Measurements from ENCODE around the gene GPR87. TPM values are rescaled to one million over a fixed set of nuclear protein-coding genes. Genes with fewer than 3 reads are reported as not detected.

The GPR87 gene
- total RNA-seq, 1 donor from 2014 or later = not detected

- H3K4me3 Mint-ChIP-seq (ENCODE audit: unreplicated experiment) = no peak overlapping the region
- H3K4me1 Mint-ChIP-seq (ENCODE audit: unreplicated experiment) = peaks cover 8% of the 10 kb centered on the region
- H3K36me3 Mint-ChIP-seq (ENCODE audit: unreplicated experiment) = no peaks in the 10 kb centered on the region
- no peak for TF ChIP-seq CTCF (IDR thresholded peaks at IDR 0.05)
- H3K9me3 Mint-ChIP-seq (ENCODE audit: unreplicated experiment) = peaks cover 9% of the 10 kb centered on the region
- H3K27me3 Mint-ChIP-seq (ENCODE audit: unreplicated experiment) = no peaks in the 10 kb centered on the region
- no peak for DNase-seq (ENCODE audit: extremely low spot score, unreplicated experiment)
- no peak overlapping the region for H3K27ac Mint-ChIP-seq (ENCODE audit: unreplicated experiment)
Measured at GRCh38 chr3:151319628-151320027, 3.0 kb upstream of the GPR87 start.

DNA sequence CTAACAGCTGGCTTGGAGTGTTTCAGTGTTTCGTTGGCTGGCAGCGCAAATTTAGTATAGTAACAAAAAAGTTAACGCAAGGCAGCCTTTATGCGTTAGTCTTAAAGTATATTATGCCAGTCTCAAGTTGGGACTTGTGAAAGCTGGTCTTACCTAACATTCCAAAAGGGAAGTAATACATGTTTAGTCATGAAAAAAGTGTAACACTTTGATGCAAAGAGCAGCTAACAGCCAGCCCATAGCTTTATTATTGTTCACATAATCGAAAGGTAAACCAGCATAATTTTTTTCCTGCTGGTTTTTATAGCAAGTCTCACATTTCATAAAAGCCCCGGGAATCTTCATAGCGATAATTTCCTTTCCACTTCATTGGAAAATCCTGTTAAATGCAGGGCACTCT, 2.4 kb upstream of the GPR87 start:
- Mint-ChIP-seq H3K4me3 (ENCODE audit: unreplicated experiment) (no peak overlapping the region), H3K9me3 (ENCODE audit: unreplicated experiment) (peaks cover 9% of the 10 kb centered on the region), H3K36me3 (ENCODE audit: unreplicated experiment) (no peaks in the 10 kb centered on the region), H3K27ac (ENCODE audit: unreplicated experiment) (no peak overlapping the region), H3K4me1 (ENCODE audit: unreplicated experiment) (peaks cover 8% of the 10 kb centered on the region), H3K27me3 (ENCODE audit: unreplicated experiment) (no peaks in the 10 kb centered on the region)
- DNase-seq (ENCODE audit: extremely low spot score, unreplicated experiment) = no peak
- TF ChIP-seq CTCF (IDR thresholded peaks at IDR 0.05) = no peak

GRCh38 chr3:151318313-151318712, 1.7 kb upstream of the GPR87 start:
- Mint-ChIP-seq H3K27ac (ENCODE audit: unreplicated experiment) (no peak overlapping the region), H3K27me3 (ENCODE audit: unreplicated experiment) (no peaks in the 10 kb centered on the region), H3K9me3 (ENCODE audit: unreplicated experiment) (peaks cover 9% of the 10 kb centered on the region), H3K36me3 (ENCODE audit: unreplicated experiment) (no peaks in the 10 kb centered on the region), H3K4me1 (ENCODE audit: unreplicated experiment) (peaks cover 8% of the 10 kb centered on the region), H3K4me3 (ENCODE audit: unreplicated experiment) (no peak overlapping the region)
- TF ChIP-seq CTCF (IDR thresholded peaks at IDR 0.05) = no peak
- DNase-seq (ENCODE audit: extremely low spot score, unreplicated experiment) = no peak

DNA sequence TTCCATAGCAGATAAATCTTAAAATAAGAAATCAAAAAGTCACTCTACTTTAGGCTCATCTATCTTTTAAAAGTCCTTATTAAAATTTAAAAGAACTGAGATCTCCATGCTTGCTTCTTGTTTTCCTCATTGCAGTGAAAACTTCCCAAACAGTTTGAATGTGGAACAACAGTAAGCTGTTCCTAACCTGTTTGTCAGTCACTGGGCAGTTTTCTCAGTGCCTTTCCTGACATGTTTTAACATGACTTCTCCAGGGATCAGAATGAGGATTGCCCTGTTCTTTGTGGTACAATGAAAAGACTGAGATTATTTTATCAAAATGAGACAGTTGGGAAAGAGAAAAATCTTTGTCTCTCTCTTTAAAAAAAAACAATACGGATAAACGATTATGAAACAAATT, 774 bp downstream of the GPR87 start:
- Mint-ChIP-seq H3K4me1 (ENCODE audit: unreplicated experiment) (peaks cover 8% of the 10 kb centered on the region), H3K4me3 (ENCODE audit: unreplicated experiment) (no peak overlapping the region), H3K9me3 (ENCODE audit: unreplicated experiment) (peaks cover 9% of the 10 kb centered on the region), H3K36me3 (ENCODE audit: unreplicated experiment) (no peaks in the 10 kb centered on the region), H3K27ac (ENCODE audit: unreplicated experiment) (no peak overlapping the region), H3K27me3 (ENCODE audit: unreplicated experiment) (no peaks in the 10 kb centered on the region)
- no peak for TF ChIP-seq CTCF (IDR thresholded peaks at IDR 0.05)
- DNase-seq (ENCODE audit: extremely low spot score, unreplicated experiment) = no peak

DNA sequence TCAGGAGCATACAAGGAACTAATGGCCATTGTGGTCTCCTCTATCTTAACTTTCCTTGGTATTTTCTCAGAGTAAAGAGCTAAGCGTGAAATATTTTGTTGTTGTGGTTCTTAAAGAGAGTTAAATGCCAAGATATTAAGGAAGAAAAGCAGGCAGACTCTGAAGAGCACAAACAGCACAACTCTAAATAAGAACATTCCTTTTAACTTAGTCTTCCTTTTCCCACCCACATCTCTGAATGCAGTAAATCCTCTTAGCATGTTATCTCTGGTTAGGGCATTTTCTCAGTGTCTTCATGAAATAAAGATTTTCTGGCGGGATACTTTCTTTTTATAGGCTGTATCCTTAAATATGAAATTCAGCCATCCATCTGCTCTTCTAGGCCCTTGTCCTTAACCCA, 1.5 kb downstream of the GPR87 start:
- Mint-ChIP-seq H3K4me1 (ENCODE audit: unreplicated experiment) (peaks cover 8% of the 10 kb centered on the region), H3K9me3 (ENCODE audit: unreplicated experiment) (peaks cover 9% of the 10 kb centered on the region), H3K27ac (ENCODE audit: unreplicated experiment) (no peak overlapping the region)

More for the DNA sequence above, 1.5 kb downstream of the GPR87 start:
- no peaks in the 10 kb centered on the region for H3K36me3 Mint-ChIP-seq (ENCODE audit: unreplicated experiment)
- no peak overlapping the region for H3K4me3 Mint-ChIP-seq (ENCODE audit: unreplicated experiment)
- no peaks in the 10 kb centered on the region for H3K27me3 Mint-ChIP-seq (ENCODE audit: unreplicated experiment)
- TF ChIP-seq CTCF (IDR thresholded peaks at IDR 0.05) = no peak
- no peak for DNase-seq (ENCODE audit: extremely low spot score, unreplicated experiment)
